ENCODE results near the gene UTS2B. TPM values are rescaled to one million over a fixed set of nuclear protein-coding genes. Genes with fewer than 3 reads are reported as not detected.
A peak's percentile ranks its signal among the peaks of the same experiment; 100 is the strongest.

Gene UTS2B
- total and polyA plus RNA-seq, 9 of the 15 experiments (the other 6 are each of a cell fraction or from before 2014, with no cell fraction given), result 0.06 TPM; not detected in 8

DNA sequence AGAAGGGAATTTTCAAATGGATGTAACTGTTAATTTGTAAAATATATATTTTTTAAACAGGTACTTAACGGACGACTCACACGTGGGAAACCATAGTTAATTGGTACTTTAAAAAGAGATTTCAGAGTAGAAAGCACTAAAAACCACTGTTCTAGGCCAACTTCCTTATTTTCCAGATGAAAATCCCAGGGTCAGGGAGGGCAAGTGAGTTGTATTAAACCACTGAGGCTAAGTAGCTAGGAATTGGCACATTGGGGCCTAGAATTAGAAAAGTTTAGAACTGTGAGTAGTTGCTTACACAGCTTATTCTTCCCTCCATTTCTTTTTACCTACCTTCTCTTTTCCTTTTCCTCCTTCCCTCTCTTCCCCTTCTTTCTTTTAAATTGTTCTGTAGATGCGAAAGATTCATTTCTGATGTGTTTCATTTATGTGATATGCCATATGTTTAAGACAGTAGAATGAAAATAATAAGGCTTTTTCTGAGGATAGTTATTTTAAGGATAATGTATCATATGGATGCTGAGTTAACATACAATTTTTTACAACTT lies 4.1 kb upstream of the UTS2B start:
- Histone ChIP-seq H3K9me1 (ENCODE audit: control insufficient read depth, insufficient read depth, low read length) (no peaks in the 10 kb centered on the region), H3K79me2 (ENCODE audit: control insufficient read depth, insufficient read depth, low read length) (peaks cover 99% of the 10 kb centered on the region), H3K4me1 (replicated peaks in 1 of 2; ENCODE audit: control insufficient read depth in 2 of 2, insufficient read depth in 2 of 2, low read length in 2 of 2) (peaks cover 9 to 38% of the 10 kb centered on the region in 2 experiments; a peak in 4 of 5 replicates), H3K9me3 (replicated peaks; ENCODE audit: control insufficient read depth, insufficient read depth, low read depth, low read length) (no peaks in the 10 kb centered on the region), H3K27me3 (ENCODE audit: control insufficient read depth in 2 of 2, insufficient read depth in 2 of 2, low read length in 2 of 2) (no peaks in the 10 kb centered on the region), H2AFZ (ENCODE audit: low read depth, low read length) (no peak overlapping the region), H3K4me3 (no peak overlapping the region), H3K4me2 (ENCODE audit: insufficient read depth, low read length) (peak overlapping the region; percentile 2; the same call in 1 of the 2 replicates), H3K9ac (ENCODE audit: insufficient read depth in 1 of 2, low read depth in 2 of 2, low read length in 2 of 2) (peak overlapping the region in 1 of 2 experiments; percentile 23; a peak in 1 of 4 replicates), H4K20me1 (replicated peaks; ENCODE audit: control insufficient read depth, insufficient read depth, low read length) (0 out of 2 replicates have a peak, but pooled peaks cover 7% of the 10 kb centered on the region), H3K36me3 (ENCODE audit: control insufficient read depth, insufficient read depth, low read length) (no peaks in the 10 kb centered on the region), H3K27ac (ENCODE audit: extremely low read depth, low read depth, low read length) (peak overlapping the region; percentile 33; the same call in 1 of the 3 replicates)
- ATAC-seq (no peak), DNase-seq (ENCODE audit: extremely low read depth in 1 of 4, low spot score in 3 of 4) (peak in 3 of 4 experiments; percentile 0 to 4 (median 1)), FAIRE-seq (no peak)
- no TSS peak for BruUV-seq (replicated peaks)
- intact Hi-C loops (cut with micrococcal nuclease), result loop anchor here (5.0 kb wide), 1 partner anchor 33 kb away; no protein-coding TSS in a partner anchor
- TF ChIP-seq SPI1 (IDR thresholded peaks at IDR 0.05; ENCODE audit: borderline replicate concordance, low read depth, low read length) (0 out of 2 replicates have a peak, but pooled peaks have one; percentile 12), C11orf30 (IDR thresholded peaks at IDR 0.05; ENCODE audit: low read depth) (peak; percentile 37; the same call in 1 of the 2 replicates), ELF2 (CRISPR knock-in tag; IDR thresholded peaks at IDR 0.05) (no peak), ZNF316 (IDR thresholded peaks at IDR 0.05) (peak; percentile 66)
- CTCF ChIA-PET (ENCODE audit: low intra/inter-chr PET ratio), result no interaction called here
- POLR2A ChIA-PET, result no interaction called here
- 50% methylated on average over 4 of the region's 4 CpGs for WGBS (ENCODE audit: insufficient coverage, low coverage, missing lambda C conversion rate)
- in situ Hi-C loops (cut with MboI), result no loop called here

DNA sequence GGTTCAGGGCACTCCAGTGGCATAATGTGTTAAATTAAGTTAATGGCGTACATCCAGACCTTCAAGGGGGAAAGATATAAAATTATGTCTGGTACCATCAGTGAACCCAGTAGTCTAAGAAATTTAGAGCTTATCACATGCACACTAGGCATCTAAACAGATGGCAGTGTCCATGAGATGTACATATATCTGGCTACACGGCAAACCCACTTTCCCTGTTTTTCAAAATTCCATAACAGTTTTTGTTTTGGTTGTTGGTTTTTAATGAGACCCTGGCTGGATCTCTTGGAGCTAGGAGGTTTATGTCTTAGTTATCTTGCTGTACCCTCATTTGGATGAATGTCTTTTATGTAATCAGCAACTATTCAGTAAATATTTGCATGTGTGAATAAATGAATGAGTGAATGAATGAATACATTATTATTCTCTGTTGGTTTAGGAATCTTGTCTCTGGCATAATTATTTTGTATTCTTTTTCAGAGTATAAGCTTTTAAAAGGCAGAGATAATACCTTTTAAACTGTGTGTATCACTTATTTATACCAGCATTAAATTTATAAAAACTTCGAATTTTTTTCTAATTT lies 3.1 kb upstream of the UTS2B start:
- no peak overlapping the region for H3K4me3 ChIP-seq
- no peaks in the 10 kb centered on the region for H3K36me3 ChIP-seq (ENCODE audit: control insufficient read depth, insufficient read depth, low read length)
- no peak overlapping the region for H2AFZ ChIP-seq (ENCODE audit: low read depth, low read length)
- ChIA-PET CTCF (ENCODE audit: low intra/inter-chr PET ratio) (no interaction called here), POLR2A (interaction anchor here (1.4 kb wide), 1 partner anchor 12 kb away, joined by 4 read pairs; no protein-coding TSS in a partner anchor)
- FAIRE-seq, result no peak
- DNase-seq (ENCODE audit: extremely low read depth in 1 of 4, low spot score in 3 of 4), result peak in 2 of 4 experiments; percentile 1
- no peaks in the 10 kb centered on the region for H3K9me3 ChIP-seq (replicated peaks; ENCODE audit: control insufficient read depth, insufficient read depth, low read depth, low read length)
- no peak for ATAC-seq
- 56% methylated on average over 3 of the region's 3 CpGs for WGBS (ENCODE audit: insufficient coverage, low coverage, missing lambda C conversion rate)
- H3K79me2 ChIP-seq (ENCODE audit: control insufficient read depth, insufficient read depth, low read length), result peaks cover 89% of the 10 kb centered on the region
- intact Hi-C loops (cut with micrococcal nuclease), result loop anchor here (5.0 kb wide), 1 partner anchor 34 kb away; no protein-coding TSS in a partner anchor
- 0 out of 2 replicates have a peak, but pooled peaks cover 7% of the 10 kb centered on the region for H4K20me1 ChIP-seq (replicated peaks; ENCODE audit: control insufficient read depth, insufficient read depth, low read length)
- H3K4me1 ChIP-seq (replicated peaks in 1 of 2; ENCODE audit: control insufficient read depth in 2 of 2, insufficient read depth in 2 of 2, low read length in 2 of 2), result peaks cover 16 to 38% of the 10 kb centered on the region in 2 experiments; a peak in 4 of 5 replicates
- no TSS peak for BruUV-seq (replicated peaks)
- H3K9ac ChIP-seq (ENCODE audit: insufficient read depth in 1 of 2, low read depth in 2 of 2, low read length in 2 of 2), result no peak overlapping the region
- H3K27me3 ChIP-seq (ENCODE audit: control insufficient read depth in 2 of 2, insufficient read depth in 2 of 2, low read length in 2 of 2), result no peaks in the 10 kb centered on the region
- no peaks in the 10 kb centered on the region for H3K9me1 ChIP-seq (ENCODE audit: control insufficient read depth, insufficient read depth, low read length)
- peak; percentile 71; the same call in 1 of the 2 replicates for TF ChIP-seq ZNF24 (IDR thresholded peaks at IDR 0.05)
- TF ChIP-seq, protein P1, sequence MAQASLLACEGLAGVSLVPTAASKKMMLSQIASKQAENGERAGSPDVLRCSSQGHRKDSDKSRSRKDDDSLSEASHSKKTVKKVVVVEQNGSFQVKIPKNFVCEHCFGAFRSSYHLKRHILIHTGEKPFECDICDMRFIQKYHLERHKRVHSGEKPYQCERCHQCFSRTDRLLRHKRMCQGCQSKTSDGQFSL (CRISPR knock-in tag; IDR thresholded peaks at IDR 0.05), result no peak
- TF ChIP-seq, protein P1 (tag; IDR thresholded peaks at IDR 0.05), result no peak
- 0 out of 2 replicates have a peak, but pooled peaks have one; percentile 18 for TF ChIP-seq ELF1 (tag; IDR thresholded peaks at IDR 0.05)
- TF ChIP-seq HNRNPUL1 (IDR thresholded peaks at IDR 0.05; ENCODE audit: low read length), result no peak
- TF ChIP-seq TCF7 (IDR thresholded peaks at IDR 0.05; ENCODE audit: borderline replicate concordance), result no peak
- H3K4me2 ChIP-seq (ENCODE audit: insufficient read depth, low read length), result no peak overlapping the region
- H3K27ac ChIP-seq (ENCODE audit: extremely low read depth, low read depth, low read length), result no peak overlapping the region
- in situ Hi-C loops (cut with MboI), result no loop called here

Data from K562 (cell line).